Duodenal mucosa (tissue), 2 donors: ENCODE results near the gene STK4.

Experiments
- H3K27ac ChIP-seq: one replicate; pipeline ENCODE4 v1.7.0; 2013; ENCODE audit warnings: low read depth, low read length
- H3K27me3 ChIP-seq, 2 donors: one replicate each; pipeline ENCODE4 v1.7.0; 2013; ENCODE audit warnings: low read length in 2 of 2, control low read depth in 1 of 2; ENCODE audit not compliant: insufficient read depth in 2 of 2, control insufficient read depth in 1 of 2
- H3K36me3 ChIP-seq, 2 donors: one replicate each; pipeline ENCODE4 v1.7.0; 2013; ENCODE audit warnings: low read length in 2 of 2, control low read depth in 1 of 2; ENCODE audit not compliant: insufficient read depth in 2 of 2, control insufficient read depth in 1 of 2
- H3K4me1 ChIP-seq, 2 donors: one replicate each; pipeline ENCODE4 v1.7.0; 2013; ENCODE audit warnings: low read length in 2 of 2, control low read depth in 1 of 2; ENCODE audit not compliant: insufficient read depth in 2 of 2, control insufficient read depth in 1 of 2
- H3K4me3 ChIP-seq, 2 donors: one replicate each; pipeline ENCODE4 v1.7.0; 2013; ENCODE audit warnings: low read length in 2 of 2, low read depth in 1 of 2
- H3K9ac ChIP-seq, 2 donors: one replicate each; pipeline ENCODE4 v1.7.0; 2013; ENCODE audit warnings: low read length in 2 of 2, low read depth in 1 of 2
- H3K9me3 ChIP-seq, 2 donors: one replicate each; pipeline ENCODE4 v1.7.0; 2013; ENCODE audit warnings: low read length in 2 of 2, control low read depth in 1 of 2; ENCODE audit not compliant: control insufficient read depth in 1 of 2

Gene STK4

GRCh38 chr20:45112754-45113153 lies 146.4 kb downstream of the STK4 start:
- no peaks in the 10 kb centered on the region for H3K4me1 ChIP-seq
- no peaks in the 10 kb centered on the region for H3K36me3 ChIP-seq
- H3K4me3 ChIP-seq: no peak overlapping the region
- no peak overlapping the region for H3K9ac ChIP-seq
- no peak overlapping the region for H3K27ac ChIP-seq
- no peaks in the 10 kb centered on the region for H3K9me3 ChIP-seq
- peaks cover 0 to 5% of the 10 kb centered on the region in 2 donors for H3K27me3 ChIP-seq

- H3K27ac ChIP-seq: no peak overlapping the region
- peaks cover 0 to 5% of the 10 kb centered on the region in 2 donors for H3K27me3 ChIP-seq
- H3K4me1 ChIP-seq: no peaks in the 10 kb centered on the region
- no peak overlapping the region for H3K9ac ChIP-seq
- no peak overlapping the region for H3K4me3 ChIP-seq
- no peaks in the 10 kb centered on the region for H3K36me3 ChIP-seq
- no peaks in the 10 kb centered on the region for H3K9me3 ChIP-seq
Measured at GRCh38 chr20:45113865-45114264, 147.6 kb downstream of the STK4 start.

- Histone ChIP-seq H3K27ac (no peak within 1 kb of the TSS), H3K9me3 (no peaks in the 10 kb centered on the region), H3K9ac (no peak within 1 kb of the TSS), H3K4me3 (no peak within 1 kb of the TSS), H3K27me3 (peaks cover 0 to 5% of the 10 kb centered on the region in 2 donors), H3K4me1 (no peaks in the 10 kb centered on the region), H3K36me3 (no peaks in the 10 kb centered on the region)
Measured at GRCh38 chr20:45114465-45115385, 148.4 kb downstream of the STK4 start, which contains the start of gene WFDC5. TSS of gene WFDC5 (minus strand) at chr20:45115174. CDS start at chr20:45115083, 91 bp downstream.

- H3K4me1 ChIP-seq: no peaks in the 10 kb centered on the region
Measured at GRCh38 chr20:45115386-45115774, 149.1 kb downstream of the STK4 start.

DNA sequence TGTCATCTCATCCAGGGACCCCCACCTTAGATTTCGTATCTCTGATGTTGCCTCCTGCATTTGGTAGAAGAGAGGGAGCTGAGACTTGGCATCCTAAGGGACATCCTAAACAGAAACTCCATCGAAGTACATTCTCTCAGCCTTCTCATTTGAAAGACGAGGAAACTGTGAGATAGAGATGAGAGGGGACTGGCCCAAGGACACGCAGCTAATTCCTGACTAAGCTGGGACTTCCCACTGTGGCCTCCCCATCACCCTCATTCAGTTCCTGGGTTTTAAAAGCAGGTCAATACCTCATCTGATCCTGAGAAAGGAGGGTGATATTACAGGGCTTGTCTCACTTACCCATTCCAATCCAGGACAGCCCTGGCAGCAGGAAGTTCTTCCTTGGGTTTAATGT lies 149.5 kb downstream of the STK4 start:
- no peaks in the 10 kb centered on the region for H3K36me3 ChIP-seq
- no peak overlapping the region for H3K27ac ChIP-seq
- no peak overlapping the region for H3K9ac ChIP-seq

More at GRCh38 chr20:45115386-45115774, 149.1 kb downstream of the STK4 start:
- no peak overlapping the region for H3K27ac ChIP-seq
- H3K4me3 ChIP-seq: no peak overlapping the region
- H3K9me3 ChIP-seq: no peaks in the 10 kb centered on the region
- H3K27me3 ChIP-seq: peaks cover 0 to 5% of the 10 kb centered on the region in 2 donors
- no peak overlapping the region for H3K9ac ChIP-seq
- H3K36me3 ChIP-seq: no peaks in the 10 kb centered on the region

GRCh38 chr20:45117581-45117980 lies 151.3 kb downstream of the STK4 start:
- Histone ChIP-seq H3K4me1 (no peaks in the 10 kb centered on the region), H3K9ac (no peak overlapping the region), H3K36me3 (no peaks in the 10 kb centered on the region), H3K4me3 (no peak overlapping the region), H3K27me3 (peaks cover 0 to 5% of the 10 kb centered on the region in 2 donors), H3K27ac (no peak overlapping the region), H3K9me3 (no peaks in the 10 kb centered on the region)

More for the DNA sequence above, 149.5 kb downstream of the STK4 start:
- no peaks in the 10 kb centered on the region for H3K9me3 ChIP-seq
- no peak overlapping the region for H3K4me3 ChIP-seq
- H3K4me1 ChIP-seq: no peaks in the 10 kb centered on the region
- peaks cover 0 to 5% of the 10 kb centered on the region in 2 donors for H3K27me3 ChIP-seq

DNA sequence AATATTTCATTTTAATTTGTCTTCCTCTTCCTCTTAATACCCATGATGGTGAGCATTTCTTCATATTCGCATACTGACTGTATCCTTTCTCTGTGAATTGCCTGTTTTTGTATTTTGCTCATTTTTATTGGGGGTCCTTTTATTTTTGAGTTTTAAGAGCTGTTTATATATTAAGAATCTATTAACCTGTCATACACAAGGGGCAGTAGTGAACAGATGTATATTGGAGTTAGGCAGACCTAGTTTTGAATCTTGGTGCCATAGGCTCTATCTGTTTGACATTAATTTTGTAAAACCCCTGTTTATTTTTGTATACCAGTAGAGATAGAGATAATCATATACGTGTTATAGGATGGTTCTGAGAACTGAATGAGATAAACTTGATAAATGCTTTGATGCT lies 151.7 kb downstream of the STK4 start:
- peaks cover 0 to 5% of the 10 kb centered on the region in 2 donors for H3K27me3 ChIP-seq
- no peak overlapping the region for H3K27ac ChIP-seq
- no peaks in the 10 kb centered on the region for H3K9me3 ChIP-seq
- H3K36me3 ChIP-seq: no peaks in the 10 kb centered on the region
- H3K4me1 ChIP-seq: no peaks in the 10 kb centered on the region
- H3K4me3 ChIP-seq: no peak overlapping the region
- no peak overlapping the region for H3K9ac ChIP-seq

- Histone ChIP-seq H3K4me1 (no peaks in the 10 kb centered on the region), H3K27ac (no peak overlapping the region), H3K4me3 (no peak overlapping the region), H3K27me3 (peaks cover 3 to 5% of the 10 kb centered on the region in 2 donors), H3K9ac (no peak overlapping the region), H3K9me3 (no peaks in the 10 kb centered on the region), H3K36me3 (no peaks in the 10 kb centered on the region)
Measured at GRCh38 chr20:45119556-45120266, 153.4 kb downstream of the STK4 start.

DNA sequence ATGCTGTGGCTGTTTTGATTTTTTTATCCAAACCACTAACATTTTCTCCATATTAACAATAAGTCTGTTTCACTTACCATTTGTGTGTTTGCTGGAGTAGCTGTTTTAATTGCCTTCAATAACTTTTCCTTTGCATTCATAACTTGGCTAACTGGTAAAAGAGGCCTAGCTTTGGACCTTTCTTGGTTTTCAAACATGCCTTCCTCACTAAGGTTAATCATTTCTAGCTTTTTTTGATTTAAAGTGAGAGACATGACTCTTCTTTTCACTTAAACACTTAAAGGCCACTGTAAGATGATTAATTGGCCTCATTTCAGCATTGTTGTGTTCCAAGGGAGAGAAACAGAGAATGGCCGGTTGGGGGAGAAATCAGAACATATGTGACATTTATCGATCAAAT lies 155.1 kb downstream of the STK4 start:
- Histone ChIP-seq H3K9ac (no peak overlapping the region), H3K4me3 (no peak overlapping the region), H3K9me3 (no peaks in the 10 kb centered on the region), H3K36me3 (no peaks in the 10 kb centered on the region), H3K4me1 (no peaks in the 10 kb centered on the region), H3K27me3 (peaks cover 3% of the 10 kb centered on the region in 2 donors), H3K27ac (no peak overlapping the region)

- no peaks in the 10 kb centered on the region for H3K4me1 ChIP-seq
- H3K9me3 ChIP-seq: no peaks in the 10 kb centered on the region
- no peaks in the 10 kb centered on the region for H3K36me3 ChIP-seq
- H3K27ac ChIP-seq: no peak within 1 kb of the TSS
- H3K4me3 ChIP-seq: no peak within 1 kb of the TSS
- peaks cover 5 to 7% of the 10 kb centered on the region in 2 donors for H3K27me3 ChIP-seq
- H3K9ac ChIP-seq: no peak within 1 kb of the TSS
Measured at GRCh38 chr20:45124365-45124764, 158.1 kb downstream of the STK4 start, which contains the start of gene WFDC12. TSS of gene WFDC12 (minus strand) at chr20:45124465. CDS start at chr20:45124447, 18 bp downstream.
